Stimulated activated CD4-positive, alpha-beta T cell treated with anti-CD3 and anti-CD28 coated beads, Interleukin-4, amount 100 ng/mL, for 24 hours (primary cell): ENCODE results near the gene CDK6.
A peak's percentile ranks its signal among the peaks of the same experiment; 100 is the strongest.
"Not testable (repeated sequence)": the region's sequence is repeated elsewhere in the genome, so short reads cannot be mapped to it uniquely, and the experiment has no call there.

Experiments
- DNase-seq: peaks from one replicate; pipeline ENCODE4 v3.0.0-alpha.2; 2020

CDK6 gene

GRCh38 chr7:92612501-92612900 lies 223.9 kb downstream of the CDK6 start:
- DNase-seq = no peak

DNA sequence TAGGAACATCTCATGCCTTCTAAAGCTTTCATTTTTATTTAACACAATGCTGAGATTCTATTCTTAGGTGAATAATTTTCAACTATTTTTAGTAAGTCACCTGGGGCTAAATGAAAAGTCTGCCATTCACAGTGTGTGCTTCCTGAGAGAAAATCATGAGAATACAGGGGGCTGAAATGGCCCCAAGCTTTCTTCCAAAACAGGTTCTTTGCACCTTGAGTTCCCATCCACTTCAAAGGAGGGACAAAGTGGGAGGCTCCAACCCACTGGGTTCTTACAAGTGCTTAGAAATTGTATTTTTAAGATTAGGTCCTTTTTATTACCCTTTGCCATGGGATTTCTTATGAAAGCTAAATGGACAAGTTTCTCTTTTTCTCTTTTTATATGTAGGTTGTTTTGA lies 224.6 kb downstream of the CDK6 start:
- no peak for DNase-seq

- no peak for DNase-seq
Observed at GRCh38 chr7:92609921-92610518, 226.4 kb downstream of the CDK6 start.

GRCh38 chr7:92608380-92609322 lies 227.7 kb downstream of the CDK6 start:
- DNase-seq = no peak

DNA sequence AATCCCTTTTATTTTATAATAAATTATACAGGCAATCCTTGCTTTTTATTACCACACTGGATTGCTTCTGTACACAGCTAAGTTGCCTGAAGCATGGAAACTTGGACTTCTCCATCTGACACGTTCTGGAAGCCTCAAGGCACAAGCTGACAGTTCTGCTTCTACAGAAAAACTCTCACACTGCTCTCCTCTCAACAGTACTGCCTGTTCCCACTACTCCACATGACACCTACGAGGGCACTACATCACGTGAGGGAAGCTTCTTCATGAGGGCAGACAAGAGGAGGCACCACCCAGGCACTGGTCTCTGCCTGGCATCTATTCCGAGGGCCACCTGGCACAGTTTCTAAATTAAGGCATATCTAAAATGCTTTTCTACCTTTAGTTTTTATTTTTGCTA lies 229.4 kb downstream of the CDK6 start:
- no peak for DNase-seq

GRCh38 chr7:92604517-92604916 lies 231.9 kb downstream of the CDK6 start:
- not testable (repeated sequence) for DNase-seq

DNA sequence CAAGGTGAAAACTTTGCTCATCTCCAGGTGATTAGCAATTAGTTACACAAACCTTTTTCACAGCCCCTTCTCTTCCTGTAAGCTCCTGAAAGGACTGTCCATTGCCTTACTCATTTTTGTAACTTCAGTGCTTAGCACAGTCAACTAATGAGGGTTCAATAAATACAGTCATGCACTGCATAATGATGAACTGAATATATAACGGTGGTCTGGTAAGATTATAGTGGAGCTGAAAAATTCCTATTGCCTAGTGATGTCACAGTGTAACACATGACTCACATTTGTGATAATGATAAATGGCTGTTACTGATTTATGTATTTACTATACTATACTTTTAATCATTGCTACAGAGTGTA lies 233.3 kb downstream of the CDK6 start:
- no peak for DNase-seq

DNA sequence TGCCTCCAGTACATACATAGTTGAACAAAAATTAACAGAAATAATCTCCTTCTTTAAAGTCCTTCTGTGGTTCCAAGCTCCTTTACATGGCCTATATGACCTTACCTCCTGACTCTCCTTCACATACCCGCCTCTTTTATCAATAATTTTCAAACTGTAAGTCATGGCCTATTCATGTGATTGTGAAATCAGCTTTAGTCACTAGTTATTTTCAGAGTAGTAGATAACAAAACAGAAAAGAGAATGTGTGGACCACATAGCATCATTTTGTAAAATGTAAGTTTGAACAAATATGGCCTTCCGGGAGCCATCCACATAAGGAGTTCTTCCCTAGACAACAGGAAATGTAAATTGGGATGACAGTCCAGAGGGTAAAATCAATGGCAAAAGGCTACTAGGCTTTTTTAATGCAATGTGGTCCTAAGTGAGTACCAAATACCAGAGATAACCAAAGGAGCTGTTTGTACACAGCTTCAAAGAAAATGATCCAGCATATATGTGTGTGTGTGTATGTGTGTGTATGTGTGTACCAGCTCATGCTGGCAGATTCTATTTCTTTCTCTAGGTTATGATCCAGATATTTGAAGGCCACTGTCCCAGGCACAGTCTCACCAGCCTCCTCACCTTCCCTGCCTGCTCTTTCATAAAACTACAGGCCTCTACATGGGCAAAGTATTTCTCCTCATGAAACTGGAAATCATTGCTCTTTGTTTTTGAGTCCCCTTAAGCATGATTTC lies 233.9 kb downstream of the CDK6 start:
- DNase-seq = no peak

DNA sequence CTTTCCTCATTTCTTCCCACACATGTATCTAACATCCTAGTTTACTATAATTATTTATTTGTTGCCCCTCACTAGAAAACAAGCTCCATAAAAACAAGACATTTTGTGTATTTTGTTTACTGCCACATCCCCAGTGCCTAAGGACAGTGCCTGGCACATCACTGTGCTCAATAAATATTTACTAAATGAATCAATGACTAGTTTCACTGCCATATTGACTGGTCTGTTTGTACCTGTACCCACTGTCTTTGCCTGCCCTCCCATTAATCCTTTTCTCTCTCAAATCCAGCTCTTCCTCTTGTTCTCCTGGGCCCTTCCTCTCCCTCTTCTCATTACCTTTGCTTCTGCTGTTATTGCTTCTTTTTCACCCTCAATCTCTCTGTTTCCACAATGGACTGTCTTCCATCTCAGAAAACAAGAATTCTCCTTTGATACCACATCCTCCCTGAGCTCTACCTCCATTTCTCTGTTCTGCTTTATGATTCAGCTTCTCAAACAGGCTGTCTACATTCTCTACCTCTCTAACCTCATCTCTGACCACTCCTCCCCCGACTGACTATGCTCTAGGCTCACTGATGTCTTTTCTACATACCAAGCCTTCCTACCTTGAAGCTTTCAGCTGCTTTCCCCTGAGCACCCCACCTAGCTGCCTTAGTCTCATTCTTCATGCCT lies 237.9 kb downstream of the CDK6 start:
- no peak for DNase-seq

DNA sequence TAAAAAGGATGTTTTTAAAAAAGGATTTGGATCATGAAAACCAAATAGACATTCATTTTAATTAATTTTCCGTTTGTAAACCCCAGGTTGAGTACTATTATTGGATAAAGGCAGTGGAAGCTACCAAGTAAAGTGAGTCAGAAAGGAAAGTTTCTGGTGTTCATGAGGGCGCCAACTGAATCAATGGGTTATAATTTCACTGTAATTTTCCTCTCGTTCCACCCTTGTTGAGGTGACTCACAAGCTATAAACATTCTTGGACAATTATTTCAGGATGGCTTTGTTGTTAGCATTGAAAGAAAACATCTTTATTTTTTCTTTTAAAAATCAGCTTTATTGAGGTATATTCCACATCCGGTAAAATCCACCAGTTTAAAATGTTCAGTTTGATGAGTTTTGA lies 241.1 kb downstream of the CDK6 start:
- no peak for DNase-seq

GRCh38 chr7:92594746-92595145 lies 241.6 kb downstream of the CDK6 start:
- no peak for DNase-seq

DNA sequence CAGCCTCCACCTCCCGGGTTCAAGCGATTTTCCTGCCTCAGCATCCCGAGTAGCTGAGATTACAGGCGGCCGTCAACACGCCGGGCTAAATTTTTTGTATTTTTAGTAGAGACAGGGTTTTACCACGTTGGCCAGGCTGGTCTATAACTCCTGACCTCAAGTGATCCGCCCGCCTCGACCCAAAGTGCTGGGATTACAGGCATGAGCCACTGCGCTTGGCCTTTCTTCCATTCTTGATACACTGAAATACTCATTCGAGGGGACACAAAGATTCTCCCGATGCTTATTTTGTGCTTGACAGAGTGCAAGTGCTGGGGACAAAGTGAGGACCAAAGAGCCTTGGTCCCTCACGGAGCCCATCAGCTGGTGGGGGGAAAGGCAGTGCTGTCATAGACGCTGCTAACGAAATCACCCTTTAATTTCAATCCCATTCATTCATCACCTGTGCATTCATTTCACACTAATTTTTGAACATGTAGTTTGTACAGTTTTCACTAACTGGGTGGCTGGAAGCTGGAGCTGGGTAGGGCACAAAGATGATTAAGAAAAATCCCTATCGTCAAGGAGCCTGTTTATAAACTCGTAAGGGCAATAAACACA lies 245.6 kb downstream of the CDK6 start:
- no peak for DNase-seq

DNA sequence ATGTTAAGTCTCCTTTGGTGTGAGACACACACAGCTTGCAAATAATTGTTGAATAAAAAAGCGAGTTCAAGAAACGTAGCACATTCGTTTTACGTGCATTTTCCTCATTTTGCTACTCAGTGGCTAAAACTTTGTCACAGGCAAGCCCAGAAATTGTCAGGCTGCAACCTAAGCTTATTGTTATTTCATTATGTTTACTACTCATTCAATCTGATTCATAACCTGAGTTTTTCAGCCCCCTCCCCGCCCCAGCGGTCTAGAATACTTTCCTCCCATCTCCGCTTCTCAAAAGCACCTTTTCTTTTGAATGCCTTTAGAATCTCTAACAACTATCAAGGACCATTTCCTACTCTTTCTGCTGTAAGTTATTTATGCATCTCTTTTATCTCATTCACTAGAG lies 247.3 kb downstream of the CDK6 start:
- no peak for DNase-seq

DNA sequence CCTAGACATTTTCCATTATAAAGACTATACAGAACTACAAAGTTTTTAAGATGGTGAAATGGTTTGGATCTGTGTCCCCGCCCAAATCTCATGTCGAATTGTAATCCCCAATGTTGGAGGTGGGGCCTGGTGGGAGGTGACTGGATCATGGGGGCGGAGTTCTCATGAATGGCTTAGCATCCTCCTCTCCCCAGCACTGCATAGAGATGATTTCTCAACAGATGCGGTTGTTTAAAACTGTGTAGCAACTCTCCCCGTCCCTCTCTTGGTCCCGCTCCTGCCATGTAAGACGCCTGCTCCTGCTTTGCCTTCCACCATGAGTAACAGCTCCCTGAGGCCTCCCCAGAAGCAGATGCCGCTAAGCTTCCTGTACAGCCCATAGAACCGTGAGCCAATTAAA lies 247.8 kb downstream of the CDK6 start:
- peak; percentile 15 for DNase-seq

GRCh38 chr7:92586841-92587240 lies 249.5 kb downstream of the CDK6 start:
- no peak for DNase-seq

- no peak for DNase-seq
Observed at GRCh38 chr7:92586403-92586802, 250.0 kb downstream of the CDK6 start.

DNA sequence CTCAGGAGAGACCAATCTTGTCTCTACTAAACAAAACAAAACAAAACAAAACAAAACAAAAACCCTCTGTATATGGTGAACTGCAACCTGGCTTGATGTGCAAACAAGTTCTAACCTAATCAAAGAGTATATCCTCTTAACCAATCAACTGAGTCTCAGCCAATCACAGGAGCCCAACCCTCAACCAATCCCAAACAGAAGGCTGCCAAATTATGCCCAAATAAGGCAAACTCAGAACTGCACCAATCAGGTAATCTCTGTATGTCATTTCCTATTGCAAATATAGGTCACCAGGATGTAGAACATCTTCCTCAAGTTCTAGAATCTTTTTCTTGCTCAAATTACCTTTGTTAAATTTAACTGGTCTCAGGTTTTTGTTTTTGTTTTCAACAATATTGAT lies 251.4 kb downstream of the CDK6 start:
- no peak for DNase-seq

DNA sequence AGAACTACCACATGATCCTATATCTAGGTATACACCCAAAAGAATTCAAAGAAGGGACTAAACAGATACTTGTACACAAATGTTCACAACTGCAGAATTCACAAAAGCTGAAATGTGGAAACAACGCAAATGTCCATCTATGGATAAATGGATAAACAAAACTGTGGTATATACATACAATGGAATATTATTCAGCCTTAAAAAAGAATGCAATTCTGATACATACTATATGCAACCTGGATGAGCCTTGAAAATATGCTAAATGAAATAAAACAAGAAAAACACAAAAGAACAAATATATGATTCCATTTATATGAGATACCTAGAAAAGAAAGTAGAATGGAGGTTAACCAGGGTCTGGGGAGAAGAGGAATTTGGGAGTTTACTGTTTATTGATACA lies 253.4 kb downstream of the CDK6 start:
- DNase-seq = no peak

DNA sequence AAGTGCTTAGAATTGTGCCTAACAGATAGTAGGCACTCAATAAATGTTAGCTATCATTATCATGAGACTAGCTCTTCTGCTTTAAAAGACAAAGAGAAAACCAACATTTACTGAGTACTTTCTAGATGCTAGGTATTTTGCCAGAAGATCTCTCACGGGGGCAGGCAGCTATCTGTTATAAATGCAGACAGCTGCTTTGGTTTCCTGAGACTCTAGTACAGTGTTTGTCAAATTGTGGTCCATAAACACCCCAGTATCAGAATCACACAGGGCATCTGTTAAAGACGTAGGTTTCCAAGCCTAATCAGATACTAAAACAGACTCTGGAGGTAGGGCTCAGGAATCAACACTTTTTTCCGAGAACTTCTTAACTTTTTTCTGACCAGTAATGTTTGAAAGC lies 260.1 kb downstream of the CDK6 start:
- DNase-seq = no peak

DNA sequence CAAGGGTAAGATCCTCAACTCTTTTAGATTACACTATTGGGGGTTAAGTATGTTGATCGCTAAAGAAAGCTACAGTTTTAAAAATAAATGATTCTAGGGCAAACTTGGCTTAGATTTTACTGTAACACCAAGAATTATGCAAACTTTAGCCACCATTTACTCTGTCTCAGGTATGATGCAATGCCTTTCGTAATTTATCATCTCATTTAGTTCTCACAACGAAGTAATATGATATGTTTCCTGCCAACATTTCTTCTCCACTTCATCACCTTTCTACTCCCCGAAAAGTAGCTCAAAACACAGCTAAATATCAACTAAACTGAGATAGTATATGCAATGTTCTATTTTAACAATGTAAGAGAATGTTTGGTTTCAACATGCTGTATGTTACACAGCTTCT lies 267.2 kb downstream of the CDK6 start:
- DNase-seq = no peak

DNA sequence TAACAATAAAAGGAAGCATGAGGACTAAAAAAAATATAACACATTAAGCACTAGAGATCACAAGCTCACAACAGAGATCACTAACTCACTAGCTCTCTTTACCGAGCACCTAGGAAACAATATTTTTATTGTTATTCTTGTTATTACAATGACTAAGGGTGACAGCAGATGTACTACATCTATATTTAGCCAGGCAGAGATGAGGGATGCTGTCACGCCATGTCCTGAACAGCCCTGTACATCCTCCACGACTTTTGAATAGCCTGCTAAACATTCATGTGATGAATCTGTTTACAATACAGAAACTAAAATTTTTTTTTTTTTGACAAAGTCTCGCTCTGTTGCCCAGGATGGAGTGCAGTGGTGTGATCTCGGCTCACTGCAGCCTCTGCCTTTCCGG lies 268.9 kb downstream of the CDK6 start:
- no peak for DNase-seq

- DNase-seq = no peak
Observed at GRCh38 chr7:92563345-92563744, 273.0 kb downstream of the CDK6 start.

- DNase-seq = no peak
Observed at GRCh38 chr7:92560602-92561001, 275.8 kb downstream of the CDK6 start.
